HG03342 (cell line): ENCODE results near the gene PLXND1.

Experiments
- ATAC-seq: cut with Tn5 transposase; IDR thresholded peaks from one replicate; pipeline ENCODE4 v1.9.1; 2021; ENCODE audit warnings: mild to moderate bottlenecking, moderate library complexity; ENCODE audit not compliant: unreplicated experiment

PLXND1 gene

DNA sequence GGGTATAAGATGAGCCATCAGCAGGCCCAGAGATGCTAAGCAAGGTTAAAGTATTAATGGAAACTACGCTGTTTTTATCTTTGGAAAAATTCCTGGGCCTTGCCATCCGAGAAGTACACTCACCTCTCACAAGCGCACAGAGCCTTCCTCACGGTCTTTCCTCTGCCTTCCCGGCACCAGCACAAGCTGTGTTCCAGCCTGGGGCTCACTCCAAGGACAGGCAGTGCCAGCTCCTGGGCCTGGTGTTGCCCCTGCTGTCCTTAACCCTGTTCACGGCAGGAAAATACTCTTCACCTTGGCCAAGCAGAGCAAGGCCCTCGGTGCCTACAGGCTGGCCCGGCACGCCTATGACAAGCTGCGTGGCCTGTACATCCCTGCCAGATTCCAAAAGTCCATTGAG, 92.4 kb downstream of the PLXND1 start:
- no peak for ATAC-seq

GRCh38 chr3:129513705-129514104, 92.8 kb downstream of the PLXND1 start:
- no peak for ATAC-seq

DNA sequence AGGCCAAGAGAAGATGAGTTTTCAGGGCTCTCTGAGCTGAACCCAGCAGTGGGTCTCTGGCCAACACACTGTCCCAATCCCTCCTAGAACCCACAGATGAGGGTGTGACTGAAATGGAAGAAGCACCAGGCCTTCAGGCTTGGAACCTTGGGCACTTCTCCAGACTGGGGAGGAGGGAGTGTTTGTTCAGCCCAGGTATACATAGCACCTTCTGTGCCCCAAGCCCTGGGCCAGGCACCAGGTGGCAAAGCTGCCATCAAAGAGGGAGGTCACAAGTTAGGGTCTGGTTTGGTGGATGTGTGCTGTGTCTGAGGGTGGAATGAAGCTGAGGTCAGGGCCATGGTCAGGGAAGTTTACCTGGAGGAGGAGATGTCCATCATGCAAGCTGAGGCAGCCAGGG, 93.9 kb downstream of the PLXND1 start:
- ATAC-seq = no peak

- ATAC-seq = no peak
Measured at GRCh38 chr3:129507181-129507831, 99.2 kb downstream of the PLXND1 start.

DNA sequence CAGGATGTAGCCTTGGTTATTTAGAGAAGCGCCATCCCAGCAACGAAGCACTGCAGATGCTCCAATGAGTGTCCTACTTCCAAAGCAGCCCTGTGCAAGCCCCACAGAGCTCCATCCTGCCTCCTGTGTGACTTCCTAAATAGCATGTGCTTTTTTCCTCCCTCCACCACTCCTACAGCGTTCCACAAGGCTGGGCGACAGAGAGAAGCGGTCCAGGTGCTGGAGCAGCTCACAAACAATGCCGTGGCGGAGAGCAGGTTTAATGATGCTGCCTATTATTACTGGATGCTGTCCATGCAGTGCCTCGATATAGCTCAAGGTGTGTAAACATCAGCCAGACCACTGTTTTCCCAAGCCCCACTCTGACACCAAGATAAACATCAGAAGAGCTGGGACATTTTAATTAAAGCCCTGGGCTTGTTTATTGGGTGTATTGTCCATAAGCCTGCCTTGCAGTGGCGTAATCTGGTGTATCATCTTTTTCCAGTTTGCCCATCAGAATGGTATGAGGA, 100.2 kb downstream of the PLXND1 start:
- no peak for ATAC-seq

DNA sequence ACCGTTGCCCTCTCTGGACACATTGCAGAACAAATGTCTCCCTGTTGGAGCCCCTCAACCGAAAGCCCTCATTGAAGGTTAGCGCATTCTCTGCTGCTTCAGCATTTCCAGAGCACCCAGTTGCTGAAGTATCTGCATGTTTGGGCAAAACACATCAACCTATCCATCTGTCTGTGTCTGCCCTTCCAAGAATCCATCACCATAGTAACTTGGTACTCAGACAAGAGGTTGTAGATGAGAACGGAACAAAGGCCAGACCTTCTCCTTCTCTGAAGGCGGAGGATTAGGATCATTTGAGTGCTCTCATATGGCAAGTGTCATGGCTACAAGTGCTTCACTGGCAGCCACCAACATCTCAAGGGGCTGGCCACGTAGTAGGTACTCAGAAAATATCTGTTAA, 101.1 kb downstream of the PLXND1 start:
- ATAC-seq = no peak
